Hepatocyte (in vitro differentiated cells): ENCODE results near the gene OGDH. TPM values are rescaled to one million over a fixed set of nuclear protein-coding genes. Genes with fewer than 3 reads are reported as not detected.
A peak's percentile ranks its signal among the peaks of the same experiment; 100 is the strongest.

ENCODE experiments used
- DNase-seq: peaks from one replicate; pipeline ENCODE4 v3.0.0-alpha.2; 2016; ENCODE audit warnings: low spot score
- H2AFZ ChIP-seq: fragments of 200-600 bp; sonication (generic); 2 replicates; pipeline ENCODE4 v1.6.0; 2016; ENCODE audit warnings: antibody characterized with exemption, mild to moderate bottlenecking
- H3K27ac ChIP-seq: fragments of 200-600 bp; sonication (generic); 2 replicates; pipeline ENCODE4 v1.5.1; 2016; ENCODE audit warnings: mild to moderate bottlenecking
- H3K27me3 ChIP-seq: fragments of 200-600 bp; sonication (generic); 2 replicates; pipeline ENCODE4 v1.6.1; 2016
- H3K36me3 ChIP-seq: fragments of 200-600 bp; sonication (generic); replicated peaks from 2 replicates; pipeline ENCODE4 v1.5.1; 2016; ENCODE audit warnings: low read depth; ENCODE audit not compliant: insufficient read depth
- H3K4me1 ChIP-seq: fragments of 200-600 bp; sonication (generic); 2 replicates; pipeline ENCODE4 v1.5.1; 2016; ENCODE audit warnings: mild to moderate bottlenecking, moderate library complexity; ENCODE audit not compliant: insufficient read depth
- H3K4me2 ChIP-seq: fragments of 200-600 bp; sonication (generic); 2 replicates; pipeline ENCODE4 v1.6.0; 2016
- H3K4me3 ChIP-seq: fragments of 200-600 bp; sonication (generic); 2 replicates; pipeline ENCODE4 v1.5.1; 2016; ENCODE audit warnings: mild to moderate bottlenecking
- H3K79me2 ChIP-seq: fragments of 200-600 bp; sonication (generic); 2 replicates; pipeline ENCODE4 v1.6.0; 2017; ENCODE audit warnings: mild to moderate bottlenecking
- H3K9me2 ChIP-seq: fragments of 200-600 bp; sonication (generic); replicated peaks from 2 replicates; pipeline ENCODE4 v1.6.0; 2017; ENCODE audit warnings: mild to moderate bottlenecking; ENCODE audit not compliant: insufficient read depth
- H3K9me3 ChIP-seq: fragments of 200-600 bp; sonication (generic); 2 replicates; pipeline ENCODE4 v1.5.1; 2016; ENCODE audit warnings: low read depth, mild to moderate bottlenecking
- H4K20me1 ChIP-seq: fragments of 200-600 bp; sonication (generic); 2 replicates; pipeline ENCODE4 v1.6.0; 2016; ENCODE audit warnings: mild to moderate bottlenecking; ENCODE audit not compliant: insufficient read depth, poor library complexity, severe bottlenecking
- CTCF ChIP-seq: fragments of 200-600 bp; sonication (generic); IDR thresholded peaks from 2 replicates; pipeline ENCODE4 v1.5.1; 2016; ENCODE audit warnings: antibody characterized with exemption, mild to moderate bottlenecking; ENCODE audit not compliant: poor library complexity
- EZH2 ChIP-seq: fragments of 200-600 bp; sonication (generic); IDR thresholded peaks from 2 replicates; pipeline ENCODE4 v1.6.1; 2016; ENCODE audit warnings: antibody characterized with exemption, mild to moderate bottlenecking, borderline replicate concordance
- EZH2phosphoT487 ChIP-seq: fragments of 200-600 bp; sonication (generic); IDR thresholded peaks from one replicate; pipeline ENCODE4 v1.6.1; 2018; ENCODE audit warnings: antibody characterized with exemption, mild to moderate bottlenecking, low read depth, moderate library complexity; ENCODE audit not compliant: unreplicated experiment, severe bottlenecking
- WGBS: methylation state at CpG from one replicate; pipeline ENCODE4 v1.1.6; 2016; ENCODE audit warnings: low lambda C conversion rate; ENCODE audit errors: missing lambda C conversion rate; 5-methylcytosine and 5-hydroxymethylcytosine counted together
- polyA plus RNA-seq: library from polyadenylated mRNA; unstranded; fragments of >200 nt; fragmentation: Nextera tagmentation; extraction: Ambion mirVana; gene quantifications from 2 replicates; pipeline ENCODE4 v1.2.1, GENCODE V29; 2016
- total RNA-seq: library from RNA; depleted of rRNA; stranded (reverse); fragments of >200 nt; gene quantifications from 2 replicates; pipeline ENCODE4 v1.2.3, GENCODE V29; 2014

OGDH gene
- total and polyA plus RNA-seq, 2 experiments from 2014 or later, result 40.8 to 65.3 TPM

GRCh38 chr7:44678101-44678470, 71.7 kb downstream of the OGDH start:
- Histone ChIP-seq H3K4me3 (no peak overlapping the region), H4K20me1 (no peaks in the 10 kb centered on the region), H2AFZ (no peak overlapping the region), H3K4me1 (no peaks in the 10 kb centered on the region), H3K27ac (peak overlapping the region; percentile 30), H3K27me3 (no peaks in the 10 kb centered on the region), H3K9me2 (no peaks in the 10 kb centered on the region), H3K36me3 (no peaks in the 10 kb centered on the region), H3K9me3 (no peaks in the 10 kb centered on the region), H3K79me2 (no peaks in the 10 kb centered on the region), H3K4me2 (no peak overlapping the region)
- no peak for TF ChIP-seq EZH2phosphoT487
- no peak for DNase-seq
- 95% methylated on average over 4 of the region's 4 CpGs for WGBS

DNA sequence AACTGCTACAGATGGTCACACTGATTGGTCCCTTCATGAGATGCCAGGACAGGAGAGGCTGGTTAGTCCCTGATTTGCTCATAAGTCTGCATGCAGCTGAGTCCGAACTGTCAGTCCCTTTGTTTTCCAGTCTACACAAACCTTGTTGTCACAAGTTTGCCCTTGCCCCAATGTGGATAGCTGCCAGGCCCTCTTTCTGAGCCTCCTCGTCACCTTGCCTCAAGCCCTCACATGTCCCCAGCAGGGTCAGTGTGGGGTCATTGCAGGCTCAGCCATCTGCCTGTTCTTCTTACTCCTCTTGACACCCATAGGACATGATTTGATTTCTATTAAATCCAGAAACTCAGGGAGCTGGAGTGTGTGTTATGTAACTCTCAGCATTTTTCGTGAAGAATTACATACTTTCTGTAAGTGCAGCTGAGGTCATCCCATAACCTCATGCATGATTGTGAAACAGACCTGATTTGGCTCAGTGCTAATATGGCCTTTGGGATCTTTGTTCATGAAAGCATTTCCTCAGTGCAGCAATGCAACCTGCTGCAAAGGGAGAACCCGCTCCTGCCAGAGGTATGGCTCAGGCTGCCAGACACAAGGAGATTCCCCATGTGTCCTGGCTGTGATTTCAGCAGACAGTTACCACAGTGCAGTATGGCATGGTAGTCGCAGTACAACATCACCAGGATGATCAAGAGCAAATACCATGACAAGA, 72.2 kb downstream of the OGDH start:
- no peaks in the 10 kb centered on the region for H3K36me3 ChIP-seq
- H3K4me1 ChIP-seq, result no peaks in the 10 kb centered on the region
- TF ChIP-seq CTCF (no peak), EZH2 (no peak), EZH2phosphoT487 (no peak)
- H3K79me2 ChIP-seq, result no peaks in the 10 kb centered on the region
- peak overlapping the region; percentile 30 for H3K27ac ChIP-seq
- H3K27me3 ChIP-seq, result no peaks in the 10 kb centered on the region
- DNase-seq, result peak; percentile 47
- no peak overlapping the region for H3K4me2 ChIP-seq
- H3K9me2 ChIP-seq, result no peaks in the 10 kb centered on the region
- H3K9me3 ChIP-seq, result no peaks in the 10 kb centered on the region
- H3K4me3 ChIP-seq, result no peak overlapping the region
- H2AFZ ChIP-seq, result no peak overlapping the region
- no peaks in the 10 kb centered on the region for H4K20me1 ChIP-seq
- WGBS, result 87% methylated on average over 5 of the region's 5 CpGs

- no peak for TF ChIP-seq EZH2phosphoT487
- TF ChIP-seq EZH2, result no peak
- no peak for TF ChIP-seq CTCF
- H4K20me1 ChIP-seq, result no peaks in the 10 kb centered on the region
- H3K79me2 ChIP-seq, result no peaks in the 10 kb centered on the region
- no peak overlapping the region for H3K27ac ChIP-seq
- 97% methylated on average over 9 of the region's 9 CpGs for WGBS
- no peaks in the 10 kb centered on the region for H3K9me3 ChIP-seq
- H3K27me3 ChIP-seq, result no peaks in the 10 kb centered on the region
- no peak overlapping the region for H3K4me3 ChIP-seq
- no peaks in the 10 kb centered on the region for H3K9me2 ChIP-seq
- no peaks in the 10 kb centered on the region for H3K36me3 ChIP-seq
- no peaks in the 10 kb centered on the region for H3K4me1 ChIP-seq
- DNase-seq, result no peak
- no peak overlapping the region for H2AFZ ChIP-seq
- H3K4me2 ChIP-seq, result no peak overlapping the region
Measured at GRCh38 chr7:44681645-44682044, 75.2 kb downstream of the OGDH start.

DNA sequence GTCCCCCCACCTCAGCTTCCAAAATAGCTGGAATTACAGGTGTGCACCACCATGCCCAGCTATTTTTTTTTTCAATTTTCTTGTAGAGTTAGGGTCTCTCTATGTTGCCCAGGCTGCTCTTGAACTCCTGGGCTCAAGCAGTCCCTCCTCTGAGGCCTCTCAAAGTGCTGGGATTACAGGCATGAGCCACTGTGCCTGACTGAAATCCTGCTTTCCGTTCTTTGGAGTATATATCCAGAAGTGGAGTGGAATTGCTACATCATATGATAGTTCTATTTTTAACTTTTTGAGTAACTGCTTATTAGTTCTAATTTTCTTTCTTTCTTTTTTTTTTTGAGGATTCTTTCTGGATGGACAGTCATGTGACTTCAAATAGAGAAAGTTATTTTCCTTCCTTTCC, 79.3 kb downstream of the OGDH start:
- Histone ChIP-seq H3K27me3 (no peaks in the 10 kb centered on the region), H3K4me1 (no peaks in the 10 kb centered on the region), H3K4me3 (no peak overlapping the region), H2AFZ (no peak overlapping the region), H3K9me3 (no peaks in the 10 kb centered on the region), H3K79me2 (no peaks in the 10 kb centered on the region), H3K36me3 (no peaks in the 10 kb centered on the region), H3K4me2 (no peak overlapping the region), H3K27ac (no peak overlapping the region), H4K20me1 (no peaks in the 10 kb centered on the region), H3K9me2 (no peaks in the 10 kb centered on the region)
- TF ChIP-seq CTCF (no peak), EZH2 (no peak), EZH2phosphoT487 (no peak)
- 65% methylated on average over 1 of the region's 1 CpG for WGBS
- no peak for DNase-seq
